Effector memory CD4-positive, alpha-beta T cell (primary cell): ENCODE data around the gene SPINK4.

Source experiments
- DNase-seq, 3 donors: peaks; one replicate each; pipeline ENCODE4 v3.0.0-alpha.2; 2020
- H3K27ac ChIP-seq: 2 replicates; pipeline ENCODE4 v1.7.0; 2013; ENCODE audit warnings: mild to moderate bottlenecking, low read length, moderate library complexity; ENCODE audit not compliant: insufficient read depth, poor library complexity, severe bottlenecking
- H3K27me3 ChIP-seq: replicated peaks from 2 replicates; pipeline ENCODE4 v1.7.0; 2013; ENCODE audit warnings: mild to moderate bottlenecking, low read length; ENCODE audit not compliant: insufficient read depth, control insufficient read depth, poor library complexity, severe bottlenecking
- H3K36me3 ChIP-seq: 2 replicates; pipeline ENCODE4 v1.7.0; 2013; ENCODE audit warnings: mild to moderate bottlenecking, low read length, moderate library complexity; ENCODE audit not compliant: control insufficient read depth, insufficient read depth
- H3K4me1 ChIP-seq: 2 replicates; pipeline ENCODE4 v1.7.0; 2013; ENCODE audit warnings: low read length, mild to moderate bottlenecking; ENCODE audit not compliant: control insufficient read depth, insufficient read depth, poor library complexity, severe bottlenecking
- H3K4me3 ChIP-seq: 2 replicates; pipeline ENCODE4 v1.7.0; 2013; ENCODE audit warnings: low read length, low read depth, mild to moderate bottlenecking; ENCODE audit not compliant: insufficient read depth, poor library complexity, severe bottlenecking
- H3K9me3 ChIP-seq: 2 replicates; pipeline ENCODE4 v1.7.0; 2013; ENCODE audit warnings: mild to moderate bottlenecking, low read length, moderate library complexity; ENCODE audit not compliant: control insufficient read depth

SPINK4 gene

DNA sequence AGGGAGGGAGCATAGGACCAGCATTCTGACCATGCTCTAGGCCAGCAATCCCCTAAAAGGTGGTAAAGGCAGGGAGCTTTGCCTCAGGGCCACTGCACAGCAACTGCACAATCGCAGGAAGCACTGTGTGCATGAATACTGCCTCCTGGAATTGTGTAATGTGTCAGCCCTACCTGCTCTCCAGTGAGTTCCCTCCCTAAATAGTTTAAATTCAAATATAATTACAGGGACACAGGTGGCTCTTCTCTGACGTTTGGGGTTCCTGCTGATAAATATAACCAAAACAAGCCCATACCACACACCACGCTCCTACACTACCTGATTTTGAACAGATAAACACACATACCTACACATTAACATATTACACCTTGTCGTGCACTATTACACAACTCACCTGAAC is 15.5 kb downstream of the SPINK4 start:
- Histone ChIP-seq H3K36me3 (peaks cover 67% of the 10 kb centered on the region), H3K9me3 (no peaks in the 10 kb centered on the region), H3K27me3 (no peaks in the 10 kb centered on the region), H3K4me1 (no peaks in the 10 kb centered on the region), H3K27ac (no peak overlapping the region), H3K4me3 (no peak overlapping the region)
- no peak for DNase-seq

DNA sequence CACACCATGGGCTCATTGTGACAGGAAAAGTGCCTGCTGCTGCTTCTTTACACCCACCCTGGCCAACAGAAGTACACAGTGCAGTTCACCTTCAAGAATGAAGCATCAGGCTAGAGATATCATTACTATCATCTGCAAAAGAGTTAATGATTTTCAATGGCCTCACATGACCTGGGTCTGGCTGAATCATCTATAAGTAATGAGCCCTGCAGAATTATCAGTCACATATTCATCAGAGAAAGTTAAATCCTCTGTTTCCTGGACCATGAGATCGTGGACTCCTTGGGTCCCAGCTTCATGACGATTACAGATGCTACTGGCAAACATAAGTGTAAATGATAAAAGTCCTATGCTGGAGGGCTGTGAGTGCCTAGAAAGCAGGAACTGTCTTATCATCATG is 16.3 kb downstream of the SPINK4 start:
- H3K36me3 ChIP-seq: peaks cover 72% of the 10 kb centered on the region
- H3K27ac ChIP-seq: no peak overlapping the region

DNA sequence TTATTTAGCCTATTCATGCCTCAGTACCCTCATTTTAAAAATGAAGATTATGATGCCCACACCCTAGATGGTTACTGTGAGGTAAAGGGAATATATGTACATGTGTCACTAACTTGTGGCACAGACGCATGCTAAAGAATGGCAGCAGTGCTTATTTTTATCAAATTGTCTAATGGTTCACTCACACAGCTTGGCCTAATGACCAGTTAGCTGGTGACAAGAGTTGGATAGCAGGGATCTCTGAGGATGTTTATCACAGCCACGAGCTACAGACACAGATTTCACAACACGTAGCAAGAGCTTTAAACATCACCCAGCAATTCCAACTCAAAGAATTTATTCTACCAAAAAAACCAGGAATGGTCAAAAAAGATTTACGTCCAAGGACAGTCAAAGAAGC is 17.3 kb downstream of the SPINK4 start:
- no peaks in the 10 kb centered on the region for H3K4me1 ChIP-seq
- no peak for DNase-seq
- H3K4me3 ChIP-seq: no peak overlapping the region
- no peak overlapping the region for H3K27ac ChIP-seq
- no peaks in the 10 kb centered on the region for H3K9me3 ChIP-seq
- no peaks in the 10 kb centered on the region for H3K27me3 ChIP-seq
- H3K36me3 ChIP-seq: peaks cover 76% of the 10 kb centered on the region

More for the DNA sequence above, 16.3 kb downstream of the SPINK4 start:
- Histone ChIP-seq H3K4me3 (no peak overlapping the region), H3K9me3 (no peaks in the 10 kb centered on the region), H3K4me1 (no peaks in the 10 kb centered on the region), H3K27me3 (no peaks in the 10 kb centered on the region)
- DNase-seq: no peak

DNA sequence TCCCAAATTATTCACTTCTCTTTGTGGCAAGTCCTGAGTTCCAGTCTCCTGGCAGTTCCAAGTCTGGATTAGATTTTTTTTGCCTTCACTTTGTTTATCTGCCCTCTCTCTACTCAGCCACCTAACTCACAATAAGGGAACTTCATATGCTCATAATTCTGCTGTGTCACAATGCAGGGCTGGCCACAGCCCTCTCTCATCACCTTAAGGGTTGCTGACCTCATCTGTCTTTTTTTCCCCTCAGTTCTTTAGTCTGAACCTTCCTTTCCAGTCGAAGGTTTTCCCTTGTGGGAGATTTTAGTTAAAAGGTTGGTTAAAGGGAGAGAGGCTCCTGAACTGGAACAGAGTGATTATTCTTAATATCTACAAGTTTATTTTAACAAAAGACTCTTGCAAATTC is 20.4 kb downstream of the SPINK4 start:
- no peak for DNase-seq
- Histone ChIP-seq H3K27me3 (no peaks in the 10 kb centered on the region), H3K9me3 (no peaks in the 10 kb centered on the region), H3K27ac (no peak overlapping the region), H3K36me3 (peaks cover 52% of the 10 kb centered on the region), H3K4me1 (peaks cover 11% of the 10 kb centered on the region), H3K4me3 (no peak overlapping the region)

DNA sequence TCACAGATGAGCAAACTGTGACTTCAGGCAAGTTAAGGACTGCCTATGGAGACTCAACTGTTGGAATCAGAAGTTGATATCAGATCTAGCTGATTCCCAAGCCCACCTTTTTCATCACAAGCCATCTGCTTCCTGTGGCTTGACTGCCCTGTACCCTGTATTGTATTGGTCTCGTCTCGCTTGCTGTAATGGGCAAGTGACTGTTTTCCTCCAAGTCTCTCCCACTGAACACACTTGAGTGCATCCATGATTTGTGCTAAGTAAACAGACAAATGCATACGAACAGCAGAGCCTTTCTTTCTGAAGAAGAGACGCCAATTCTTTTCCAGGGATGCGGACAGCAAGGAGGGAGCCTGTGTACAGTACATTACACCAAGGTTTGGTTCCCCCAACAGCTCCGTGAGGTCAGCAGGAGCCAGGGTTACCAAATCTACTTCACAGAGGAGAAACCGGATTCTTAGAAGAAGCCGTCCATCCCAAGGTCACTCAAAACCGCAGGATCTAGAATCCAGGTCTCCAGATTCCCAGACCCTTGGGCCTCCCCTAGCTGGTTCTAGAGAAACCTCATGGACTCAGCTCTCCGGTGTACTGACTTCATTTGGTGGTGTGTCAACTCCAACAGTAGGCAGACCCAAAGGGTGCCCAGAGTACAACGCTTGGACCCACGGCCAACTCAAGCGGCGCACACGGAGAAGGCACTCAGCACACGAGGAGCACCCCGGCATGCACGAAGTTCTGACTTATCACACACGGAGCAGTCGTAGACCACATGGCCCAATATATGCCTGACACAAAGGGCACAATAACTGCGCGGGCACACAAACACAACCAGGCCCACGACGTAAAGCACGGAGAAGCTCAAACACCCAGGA is 23.4 kb downstream of the SPINK4 start:
- peak overlapping the region; percentile 82 for H3K27ac ChIP-seq
- no peaks in the 10 kb centered on the region for H3K27me3 ChIP-seq
- peaks cover 47% of the 10 kb centered on the region for H3K36me3 ChIP-seq
- H3K4me3 ChIP-seq: peak overlapping the region; percentile 93
- no peak for DNase-seq
- peaks cover 22% of the 10 kb centered on the region for H3K4me1 ChIP-seq
- H3K9me3 ChIP-seq: no peaks in the 10 kb centered on the region

DNA sequence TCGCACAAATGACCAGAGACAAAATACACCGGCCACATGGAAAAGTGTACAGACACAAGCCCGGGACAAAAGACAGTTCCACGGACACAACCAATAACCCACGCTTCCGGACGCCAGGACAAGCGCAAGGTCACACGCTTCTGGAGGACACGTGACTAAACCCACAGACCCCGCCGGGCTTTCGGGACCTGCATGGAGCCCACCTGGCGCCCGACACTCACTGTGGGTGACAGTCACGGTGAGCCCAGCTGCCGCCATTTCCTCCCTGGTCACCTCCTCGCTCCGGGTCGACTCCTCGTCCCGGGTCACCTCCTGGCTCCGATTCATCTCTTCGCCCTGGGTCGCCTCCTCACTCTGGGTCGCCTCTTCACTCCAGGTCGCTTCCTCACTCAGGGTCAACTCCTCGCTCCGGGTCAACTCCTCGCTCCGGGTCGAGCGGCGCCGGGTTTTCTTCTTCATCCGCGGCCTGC is 24.1 kb downstream of the SPINK4 start:
- Histone ChIP-seq H3K27me3 (no peaks in the 10 kb centered on the region), H3K36me3 (peaks cover 45% of the 10 kb centered on the region), H3K4me3 (peak overlapping the region; percentile 93), H3K4me1 (peaks cover 22% of the 10 kb centered on the region), H3K27ac (peak overlapping the region; percentile 82), H3K9me3 (no peaks in the 10 kb centered on the region)
- DNase-seq: peak; percentile 19 to 37 (median 24)

DNA sequence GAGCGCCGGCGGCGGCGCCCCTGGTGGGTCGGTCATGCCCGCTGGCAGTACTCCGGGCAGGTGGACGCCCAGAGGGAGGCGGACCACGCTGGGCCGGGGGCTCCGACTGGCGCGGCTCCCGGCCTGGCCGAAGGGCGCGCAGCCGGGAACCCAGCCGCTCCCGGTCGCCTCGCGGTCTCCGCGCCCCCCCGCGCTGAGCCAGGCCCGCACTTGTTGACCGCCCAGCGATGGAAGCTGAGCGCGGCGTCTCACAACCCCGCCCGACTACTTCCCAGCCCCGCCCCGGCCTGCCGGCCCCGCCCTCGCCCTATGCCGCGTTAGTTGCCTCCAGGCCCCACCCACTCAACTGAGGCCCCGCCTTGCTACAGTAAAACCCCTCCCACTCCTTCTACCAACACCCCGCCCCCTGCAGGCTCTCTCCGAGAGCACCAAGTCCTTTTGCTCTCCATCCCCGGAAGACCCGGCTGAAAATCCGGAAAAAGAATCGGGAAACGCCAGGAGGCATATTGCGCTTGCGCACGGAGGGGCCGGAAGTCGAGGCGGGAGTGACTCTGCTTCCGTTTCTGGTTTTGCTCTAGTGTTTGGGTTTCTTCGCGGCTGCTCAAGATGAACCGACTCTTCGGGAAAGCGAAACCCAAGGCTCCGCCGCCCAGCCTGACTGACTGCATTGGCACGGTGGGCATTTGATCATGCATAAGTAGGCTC is 24.7 kb downstream of the SPINK4 start, which contains the start of the genes BAG1 and CHMP5:
Gene BAG1 (minus strand): TSS at position 236 of the 705 bp plus-strand sequence.
Gene CHMP5 (plus strand): TSS at position 577 of the 705 bp plus-strand sequence. CDS start 30 bp downstream, at position 607.
- peak; percentile 99 to 100 (median 100) for DNase-seq
- H3K4me3 ChIP-seq: peak within 1 kb of the TSS; percentile 93
- H3K9me3 ChIP-seq: no peaks in the 10 kb centered on the region
- peaks cover 39% of the 10 kb centered on the region for H3K36me3 ChIP-seq
- peak within 1 kb of the TSS; percentile 82 for H3K27ac ChIP-seq
- H3K27me3 ChIP-seq: no peaks in the 10 kb centered on the region
- peaks cover 22% of the 10 kb centered on the region for H3K4me1 ChIP-seq

DNA sequence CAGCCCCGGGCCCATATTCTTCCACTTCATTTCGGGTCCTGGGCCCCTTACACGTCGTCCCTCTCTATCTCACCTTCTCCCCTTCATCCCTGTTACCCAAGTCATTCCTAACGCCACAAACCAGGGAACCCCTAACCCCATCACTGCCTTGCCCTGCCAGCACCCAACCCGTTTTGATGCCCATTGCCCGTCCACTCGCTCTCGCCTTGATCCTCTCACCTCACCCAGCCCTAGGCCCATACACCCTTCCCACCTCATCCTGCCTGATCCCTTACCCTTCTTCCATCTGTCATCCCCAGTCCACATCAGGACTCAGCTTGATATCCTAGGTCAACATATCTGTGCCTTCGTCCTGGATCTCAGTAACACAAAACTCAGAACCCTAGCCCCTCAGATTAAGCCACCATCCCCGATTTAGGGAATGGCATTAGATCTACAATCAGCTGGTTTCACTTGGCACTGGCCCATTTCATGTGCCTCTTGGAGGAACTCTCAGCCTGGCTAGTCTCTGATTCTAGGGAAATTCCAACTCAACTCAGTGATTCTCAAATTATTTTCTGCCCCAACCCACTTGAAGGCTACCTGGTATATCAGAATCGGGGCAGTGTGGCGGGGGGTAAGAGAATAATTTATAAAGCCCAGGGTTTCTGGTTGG is 25.4 kb downstream of the SPINK4 start:
- H3K4me1 ChIP-seq: peaks cover 22% of the 10 kb centered on the region
- H3K27ac ChIP-seq: peak overlapping the region; percentile 82
- no peaks in the 10 kb centered on the region for H3K27me3 ChIP-seq
- peak overlapping the region; percentile 57 for H3K4me3 ChIP-seq
- DNase-seq: no peak
- H3K36me3 ChIP-seq: peaks cover 33% of the 10 kb centered on the region
- H3K9me3 ChIP-seq: no peaks in the 10 kb centered on the region

DNA sequence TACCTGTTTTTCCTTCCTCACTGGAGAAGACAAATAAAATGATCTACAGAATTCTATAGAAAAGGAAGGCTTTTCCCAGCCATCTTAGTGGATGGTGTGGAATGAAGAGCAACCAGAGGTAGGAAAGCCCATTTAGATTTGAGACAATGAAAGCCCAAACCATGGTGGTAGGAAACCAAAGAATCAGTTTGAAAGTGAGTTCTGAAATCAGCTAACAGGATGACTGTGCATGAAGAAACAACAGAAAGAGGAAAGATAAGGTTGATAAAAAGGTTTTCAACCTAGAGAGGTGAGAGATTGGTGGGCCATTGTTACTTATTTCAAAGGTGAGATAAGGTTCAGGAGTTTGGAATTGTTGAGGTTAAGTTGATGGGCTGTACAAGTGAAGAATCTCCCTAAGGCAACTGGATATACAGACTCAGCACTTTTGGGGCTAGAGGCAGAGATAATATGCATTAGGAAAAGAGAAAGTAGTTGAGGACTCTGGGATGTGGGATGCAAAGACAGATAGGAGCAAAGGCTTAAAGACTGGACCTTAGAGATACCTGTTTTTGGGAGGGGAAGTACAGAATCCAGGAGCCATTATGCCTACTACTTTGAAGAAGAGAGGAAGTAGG is 27.3 kb downstream of the SPINK4 start:
- no peak overlapping the region for H3K4me3 ChIP-seq
- no peak for DNase-seq
- no peaks in the 10 kb centered on the region for H3K27me3 ChIP-seq
- no peaks in the 10 kb centered on the region for H3K9me3 ChIP-seq
- no peak overlapping the region for H3K27ac ChIP-seq
- H3K36me3 ChIP-seq: peaks cover 39% of the 10 kb centered on the region
- H3K4me1 ChIP-seq: peaks cover 22% of the 10 kb centered on the region
